Fibroblast of lung (primary cell): ENCODE measurements around the gene PECR. TPM values are rescaled to one million over a fixed set of nuclear protein-coding genes. Genes with fewer than 3 reads are reported as not detected.

Experiments used
- DNase-seq, 2 donors: peaks; one replicate each; pipeline versions ENCODE4 v3.0.0 to v3.0.0-alpha.2; 2010; ENCODE audit warnings: low read depth in 2 of 2
- H2AFZ ChIP-seq: 2 replicates; pipeline ENCODE4 v1.5.1; 2012; ENCODE audit warnings: low read length, control low read depth, inconsistent platforms
- H3K27ac ChIP-seq: 2 replicates; pipeline ENCODE4 v1.5.1; 2011; ENCODE audit warnings: low read length, control low read depth; ENCODE audit not compliant: insufficient read depth
- H3K27me3 ChIP-seq: 2 replicates; pipeline ENCODE4 v1.5.1; 2011; ENCODE audit warnings: mild to moderate bottlenecking, low read length; ENCODE audit not compliant: control insufficient read depth, insufficient read depth
- H3K36me3 ChIP-seq: 2 replicates; pipeline ENCODE4 v1.5.1; 2011; ENCODE audit warnings: low read length; ENCODE audit not compliant: control insufficient read depth, insufficient read depth
- H3K4me1 ChIP-seq: 2 replicates; pipeline ENCODE4 v1.5.1; 2011; ENCODE audit warnings: low read length; ENCODE audit not compliant: control insufficient read depth, insufficient read depth; ENCODE audit errors: extremely low read depth
- H3K4me2 ChIP-seq: 2 replicates; pipeline ENCODE4 v1.5.1; 2011; ENCODE audit warnings: low read length, control low read depth; ENCODE audit not compliant: insufficient read depth; ENCODE audit errors: extremely low read depth
- H3K4me3 ChIP-seq, 4 experiments: fragments of 200-600 bp in 1 of 4; sonication (generic) in 1 of 4; replicated peaks in 1 of 4; 2 replicates each; pipeline ENCODE4 v1.5.1; 2011 to 2016; ENCODE audit warnings: low read length in 4 of 4, low read depth in 3 of 4, mild to moderate bottlenecking in 3 of 4, control low read depth in 2 of 4, inconsistent platforms in 1 of 4, mixed read lengths in 1 of 4; ENCODE audit not compliant: insufficient read depth in 1 of 4; ENCODE audit errors: control extremely low read depth in 1 of 4
- H3K79me2 ChIP-seq: 2 replicates; pipeline ENCODE4 v1.5.1; 2012; ENCODE audit warnings: mild to moderate bottlenecking, low read length, inconsistent platforms; ENCODE audit not compliant: control insufficient read depth, insufficient read depth
- H3K9ac ChIP-seq: 2 replicates; pipeline ENCODE4 v1.5.1; 2011; ENCODE audit warnings: mild to moderate bottlenecking, low read length, control low read depth; ENCODE audit not compliant: insufficient read depth
- H3K9me3 ChIP-seq: 2 replicates; pipeline ENCODE4 v1.5.1; 2012; ENCODE audit warnings: low read depth, low read length; ENCODE audit not compliant: control insufficient read depth, insufficient read depth
- H4K20me1 ChIP-seq: 2 replicates; pipeline ENCODE4 v1.5.1; 2011; ENCODE audit warnings: low read length; ENCODE audit not compliant: control insufficient read depth, insufficient read depth; ENCODE audit errors: extremely low read depth
- EZH2 ChIP-seq: IDR thresholded peaks from 2 replicates; pipeline ENCODE4 v1.5.1; 2012; ENCODE audit warnings: low read length, control low read depth, mild to moderate bottlenecking; ENCODE audit errors: missing control alignments
- polyA plus RNA-seq, 2 donors: library from polyadenylated mRNA; depleted of rRNA in 1 of 2; stranded (reverse) in 1 of 2; unstranded in 1 of 2; fragments of >200 nt; gene quantifications; 2 replicates each; pipeline ENCODE4 v1.2.1, GENCODE V29; 2011 to 2012; ENCODE audit warnings: missing spikeins in 1 of 2
- total RNA-seq: library from RNA; depleted of rRNA; stranded (reverse); fragments of >200 nt; gene quantifications from 2 replicates; pipeline ENCODE4 v1.2.1, GENCODE V29; 2014
- TF ChIP-seq, protein P1 (sequence below), 2 donors: IDR thresholded peaks in 1 of 2; conservative IDR thresholded peaks in 1 of 2; 1 replicate in 1 of 2; 2 replicates in 1 of 2; pipeline ENCODE4 v1.5.1; 2011 to 2012; ENCODE audit warnings: low read length in 2 of 2, control low read depth in 1 of 2, inconsistent platforms in 1 of 2, low read depth in 1 of 2, mild to moderate bottlenecking in 1 of 2

Gene PECR
- total and polyA plus RNA-seq, 2 donors (not counting 1 experiment from before 2014, with no cell fraction given): 11.7 to 19.3 TPM

DNA sequence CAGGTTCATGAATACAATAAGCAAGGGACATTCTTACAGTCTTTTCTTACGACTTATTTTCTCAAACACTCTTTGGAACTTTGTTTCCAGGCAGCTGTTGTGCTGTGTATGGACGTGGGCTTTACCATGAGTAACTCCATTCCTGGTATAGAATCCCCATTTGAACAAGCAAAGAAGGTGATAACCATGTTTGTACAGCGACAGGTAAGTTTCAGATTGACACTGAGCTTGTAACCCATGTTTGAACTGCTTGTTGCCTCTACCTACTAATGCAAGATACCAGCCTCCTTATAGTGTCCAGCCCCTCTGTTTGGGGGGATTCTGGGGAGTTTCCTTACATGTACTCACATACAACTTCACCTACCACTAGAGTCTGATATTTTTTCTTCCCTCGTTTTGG, 31.3 kb upstream of the PECR start:
- no peaks in the 10 kb centered on the region for H4K20me1 ChIP-seq
- no peak for DNase-seq
- peaks cover 67% of the 10 kb centered on the region for H3K79me2 ChIP-seq
- no peak overlapping the region for H3K27ac ChIP-seq
- H3K9me3 ChIP-seq: no peaks in the 10 kb centered on the region
- H3K9ac ChIP-seq: no peak overlapping the region
- H3K4me2 ChIP-seq: no peak overlapping the region
- no peak for TF ChIP-seq EZH2
- TF ChIP-seq, protein P1, sequence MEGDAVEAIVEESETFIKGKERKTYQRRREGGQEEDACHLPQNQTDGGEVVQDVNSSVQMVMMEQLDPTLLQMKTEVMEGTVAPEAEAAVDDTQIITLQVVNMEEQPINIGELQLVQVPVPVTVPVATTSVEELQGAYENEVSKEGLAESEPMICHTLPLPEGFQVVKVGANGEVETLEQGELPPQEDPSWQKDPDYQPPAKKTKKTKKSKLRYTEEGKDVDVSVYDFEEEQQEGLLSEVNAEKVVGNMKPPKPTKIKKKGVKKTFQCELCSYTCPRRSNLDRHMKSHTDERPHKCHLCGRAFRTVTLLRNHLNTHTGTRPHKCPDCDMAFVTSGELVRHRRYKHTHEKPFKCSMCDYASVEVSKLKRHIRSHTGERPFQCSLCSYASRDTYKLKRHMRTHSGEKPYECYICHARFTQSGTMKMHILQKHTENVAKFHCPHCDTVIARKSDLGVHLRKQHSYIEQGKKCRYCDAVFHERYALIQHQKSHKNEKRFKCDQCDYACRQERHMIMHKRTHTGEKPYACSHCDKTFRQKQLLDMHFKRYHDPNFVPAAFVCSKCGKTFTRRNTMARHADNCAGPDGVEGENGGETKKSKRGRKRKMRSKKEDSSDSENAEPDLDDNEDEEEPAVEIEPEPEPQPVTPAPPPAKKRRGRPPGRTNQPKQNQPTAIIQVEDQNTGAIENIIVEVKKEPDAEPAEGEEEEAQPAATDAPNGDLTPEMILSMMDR (conservative IDR thresholded peaks at IDR 0.05 in 1 of 2, IDR thresholded peaks at IDR 0.05 in 1 of 2; ENCODE audit: low read depth in 1 of 2, low read length in 2 of 2): no peak
- H2AFZ ChIP-seq: no peak overlapping the region
- peaks cover 9% of the 10 kb centered on the region for H3K4me1 ChIP-seq
- no peak overlapping the region for H3K4me3 ChIP-seq
- H3K27me3 ChIP-seq: no peaks in the 10 kb centered on the region
- H3K36me3 ChIP-seq: peaks cover 12% of the 10 kb centered on the region

DNA sequence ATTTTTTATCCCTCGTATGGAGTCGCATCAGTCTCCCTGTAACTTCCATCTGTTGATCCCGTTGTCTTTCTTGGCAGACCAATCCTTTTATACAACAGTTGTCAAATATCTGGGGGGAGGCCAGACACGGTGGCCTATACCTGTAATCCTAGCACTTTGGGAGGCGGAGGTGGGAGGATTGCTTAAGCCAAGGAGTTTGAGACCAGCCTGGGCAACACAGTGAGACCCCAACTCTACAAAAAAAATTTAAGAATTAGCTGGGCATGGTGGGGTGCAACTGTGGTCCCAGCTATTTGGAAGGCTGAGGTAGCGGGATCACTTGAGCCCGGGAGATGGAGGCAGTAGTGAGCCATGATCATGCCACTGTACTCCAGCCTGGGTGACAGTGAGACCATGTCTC, 29.5 kb upstream of the PECR start:
- TF ChIP-seq, protein P1 (conservative IDR thresholded peaks at IDR 0.05 in 1 of 2, IDR thresholded peaks at IDR 0.05 in 1 of 2; ENCODE audit: low read depth in 1 of 2, low read length in 2 of 2): no peak
- TF ChIP-seq EZH2: no peak
- Histone ChIP-seq H3K36me3 (peaks cover 12% of the 10 kb centered on the region), H4K20me1 (no peaks in the 10 kb centered on the region), H3K4me3 (peak overlapping the region in 2 of 4 experiments; percentile 4 to 41), H3K4me2 (peak overlapping the region; percentile 51), H3K27ac (no peak overlapping the region), H3K27me3 (no peaks in the 10 kb centered on the region), H2AFZ (no peak overlapping the region), H3K9ac (no peak overlapping the region), H3K4me1 (peaks cover 7% of the 10 kb centered on the region), H3K79me2 (peaks cover 50% of the 10 kb centered on the region), H3K9me3 (no peaks in the 10 kb centered on the region)
- no peak for DNase-seq

DNA sequence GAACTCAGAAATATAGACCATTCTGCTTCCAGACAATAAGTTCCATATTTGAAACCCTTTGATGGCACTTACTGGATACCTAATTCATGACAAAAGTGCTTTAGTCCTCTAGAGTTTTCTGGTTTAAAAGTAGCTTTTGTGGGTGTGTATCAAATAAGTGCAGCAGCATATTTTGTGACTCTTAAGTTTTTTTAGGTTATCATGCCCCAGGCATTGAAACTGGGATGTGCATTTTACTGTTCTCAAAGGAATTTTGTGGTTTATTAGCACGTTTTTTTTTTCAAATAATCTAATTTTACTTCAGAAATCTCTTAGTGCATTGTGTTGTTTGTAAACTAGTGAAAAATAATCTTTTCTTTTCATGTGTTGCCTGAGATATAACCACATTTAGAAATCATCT, 29.0 kb upstream of the PECR start:
- H3K27ac ChIP-seq: peak overlapping the region; percentile 93
- H3K79me2 ChIP-seq: peaks cover 45% of the 10 kb centered on the region
- H2AFZ ChIP-seq: no peak overlapping the region
- peaks cover under 1% of the 10 kb centered on the region for H3K27me3 ChIP-seq
- H3K36me3 ChIP-seq: peaks cover 12% of the 10 kb centered on the region
- TF ChIP-seq, protein P1 (conservative IDR thresholded peaks at IDR 0.05 in 1 of 2, IDR thresholded peaks at IDR 0.05 in 1 of 2; ENCODE audit: low read depth in 1 of 2, low read length in 2 of 2): no peak
- no peak for TF ChIP-seq EZH2
- H3K4me3 ChIP-seq: peak overlapping the region; percentile 41 to 96 (median 88)
- peak overlapping the region; percentile 67 for H3K4me2 ChIP-seq
- H3K9me3 ChIP-seq: no peaks in the 10 kb centered on the region
- peaks cover 7% of the 10 kb centered on the region for H3K4me1 ChIP-seq
- peak overlapping the region; percentile 20 for H3K9ac ChIP-seq
- no peak for DNase-seq
- no peaks in the 10 kb centered on the region for H4K20me1 ChIP-seq
